ENCODE results near the gene YWHAE. TPM values are rescaled to one million over a fixed set of nuclear protein-coding genes. Genes with fewer than 3 reads are reported as not detected.
"Not testable (repeated sequence)": the region's sequence is repeated elsewhere in the genome, so short reads cannot be mapped to it uniquely, and the experiment has no call there.

Gene YWHAE
- total and polyA plus RNA-seq, 9 donors: 288 to 589 (median 452) TPM

DNA sequence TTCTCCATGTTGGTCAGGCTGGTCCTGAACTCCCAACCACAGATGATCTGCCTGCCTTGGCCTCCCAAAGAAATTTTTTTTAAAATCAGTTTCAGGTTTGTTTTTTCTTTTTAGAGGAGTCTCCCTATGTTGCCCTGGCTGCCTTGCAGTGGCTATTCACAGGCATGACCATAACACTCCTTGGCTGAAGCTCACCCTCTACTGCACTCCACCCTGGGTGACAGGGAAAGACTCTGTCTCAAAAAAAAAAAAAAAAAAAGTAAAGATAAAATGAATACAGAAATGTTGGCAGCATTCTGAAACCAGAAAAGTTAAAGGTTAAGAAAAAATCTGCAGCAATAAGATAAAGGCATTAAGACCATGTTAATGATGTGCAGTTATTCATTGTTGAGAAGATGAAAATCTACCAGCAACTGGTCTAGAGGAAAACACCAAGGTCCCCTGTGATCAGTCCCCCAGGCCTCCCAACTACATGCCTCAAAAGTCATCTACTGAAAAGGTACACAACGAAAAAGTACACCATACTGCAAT is 15.1 kb downstream of the YWHAE start:
- no peak for DNase-seq
- Histone ChIP-seq H3K27ac (no peak overlapping the region), H3K36me3 (no peaks in the 10 kb centered on the region), H3K4me1 (ENCODE audit: insufficient read depth) (peaks cover 36% of the 10 kb centered on the region), H3K27me3 (no peaks in the 10 kb centered on the region), H3K9me3 (no peaks in the 10 kb centered on the region), H3K4me3 (no peak overlapping the region)
- TF ChIP-seq EP300 (IDR thresholded peaks at IDR 0.05) (no peak), POLR2A (IDR thresholded peaks at IDR 0.05) (no peak)
- TF ChIP-seq, protein P1, sequence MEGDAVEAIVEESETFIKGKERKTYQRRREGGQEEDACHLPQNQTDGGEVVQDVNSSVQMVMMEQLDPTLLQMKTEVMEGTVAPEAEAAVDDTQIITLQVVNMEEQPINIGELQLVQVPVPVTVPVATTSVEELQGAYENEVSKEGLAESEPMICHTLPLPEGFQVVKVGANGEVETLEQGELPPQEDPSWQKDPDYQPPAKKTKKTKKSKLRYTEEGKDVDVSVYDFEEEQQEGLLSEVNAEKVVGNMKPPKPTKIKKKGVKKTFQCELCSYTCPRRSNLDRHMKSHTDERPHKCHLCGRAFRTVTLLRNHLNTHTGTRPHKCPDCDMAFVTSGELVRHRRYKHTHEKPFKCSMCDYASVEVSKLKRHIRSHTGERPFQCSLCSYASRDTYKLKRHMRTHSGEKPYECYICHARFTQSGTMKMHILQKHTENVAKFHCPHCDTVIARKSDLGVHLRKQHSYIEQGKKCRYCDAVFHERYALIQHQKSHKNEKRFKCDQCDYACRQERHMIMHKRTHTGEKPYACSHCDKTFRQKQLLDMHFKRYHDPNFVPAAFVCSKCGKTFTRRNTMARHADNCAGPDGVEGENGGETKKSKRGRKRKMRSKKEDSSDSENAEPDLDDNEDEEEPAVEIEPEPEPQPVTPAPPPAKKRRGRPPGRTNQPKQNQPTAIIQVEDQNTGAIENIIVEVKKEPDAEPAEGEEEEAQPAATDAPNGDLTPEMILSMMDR (IDR thresholded peaks at IDR 0.05): no peak
- intact Hi-C loops (cut with DNase I): loop anchor here in 1 of 4 donors (10.0 kb wide), 1 partner anchor 110 kb away; the partner anchor contains the start of gene MYO1C
- WGBS, 3 donors: 0 to 9% (median 6%) methylated on average over 1 of the region's 1 CpG

DNA sequence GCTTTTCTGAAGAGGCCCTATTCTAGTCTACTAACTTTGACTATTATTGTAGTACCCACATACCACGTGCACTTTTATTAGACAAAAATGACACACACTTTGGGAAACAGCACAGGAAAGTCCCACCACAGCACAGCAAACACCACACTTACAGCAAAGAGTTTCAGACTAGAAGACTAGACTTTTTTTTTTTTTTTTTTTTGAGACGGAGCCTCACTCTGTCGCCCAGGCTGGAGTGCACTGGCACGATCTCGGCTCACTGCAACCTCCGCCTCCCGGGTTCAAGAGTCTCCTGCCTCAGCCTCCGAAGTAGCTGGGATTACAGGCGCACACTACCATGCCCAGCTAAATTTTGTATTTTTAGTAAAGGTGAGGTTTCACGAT is 20.1 kb downstream of the YWHAE start:
- Histone ChIP-seq H3K27ac (no peak overlapping the region), H3K4me3 (no peak overlapping the region), H3K4me1 (ENCODE audit: insufficient read depth) (peaks cover 38% of the 10 kb centered on the region), H3K9me3 (no peaks in the 10 kb centered on the region), H3K36me3 (no peaks in the 10 kb centered on the region), H3K27me3 (no peaks in the 10 kb centered on the region)
- WGBS, 3 donors: 46 to 54% (median 51%) methylated on average over 10 of the region's 10 CpGs
- no peak for DNase-seq
- TF ChIP-seq, protein P1 (IDR thresholded peaks at IDR 0.05): no peak
- no peak for TF ChIP-seq EP300 (IDR thresholded peaks at IDR 0.05)
- no peak for TF ChIP-seq POLR2A (IDR thresholded peaks at IDR 0.05)
- intact Hi-C loops (cut with DNase I): loop anchor here in 2 of 4 donors (5.0 to 10.0 kb wide), 2 partner anchors 115 to 132 kb away; partner anchors contain the start of gene MYO1C (in 1 of the 2)

DNA sequence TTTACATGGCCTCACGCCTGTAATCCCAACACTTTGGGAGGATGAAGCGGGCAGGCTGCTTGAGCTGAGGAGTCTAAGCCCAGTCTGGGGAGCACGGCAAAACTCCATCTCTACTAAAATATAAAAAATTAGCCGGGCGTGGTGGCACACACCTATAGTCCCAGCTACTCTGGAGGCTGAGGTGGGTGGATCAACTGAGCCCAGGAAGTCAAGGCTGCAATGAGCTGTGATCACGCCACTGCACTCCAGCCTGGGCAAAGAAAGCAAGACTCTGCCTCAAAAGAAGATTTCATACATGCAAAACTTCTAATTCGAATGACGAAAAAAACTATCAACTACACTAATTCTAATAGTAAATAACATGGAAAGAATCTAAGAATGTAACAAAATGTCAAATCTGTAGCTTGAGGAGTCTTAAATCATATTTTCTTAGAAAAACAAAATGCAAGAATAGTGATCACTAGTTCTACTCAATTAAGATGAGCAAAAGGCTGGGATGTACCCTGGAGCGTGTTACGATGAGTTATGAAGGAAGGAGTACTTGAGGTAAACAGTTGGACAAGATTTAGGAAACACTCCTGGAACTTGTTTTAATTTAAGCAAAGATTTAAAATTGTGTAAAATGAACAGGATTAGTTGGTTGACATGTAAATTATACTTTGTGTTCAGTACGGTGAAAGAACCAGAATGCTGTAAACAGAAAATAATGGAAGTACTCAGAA is 20.7 kb downstream of the YWHAE start:
- Histone ChIP-seq H3K36me3 (no peaks in the 10 kb centered on the region), H3K27ac (no peak overlapping the region), H3K9me3 (no peaks in the 10 kb centered on the region), H3K27me3 (no peaks in the 10 kb centered on the region), H3K4me3 (no peak overlapping the region), H3K4me1 (ENCODE audit: insufficient read depth) (peaks cover 40% of the 10 kb centered on the region)
- TF ChIP-seq EP300 (IDR thresholded peaks at IDR 0.05): no peak
- no peak for TF ChIP-seq POLR2A (IDR thresholded peaks at IDR 0.05)
- TF ChIP-seq, protein P1 (IDR thresholded peaks at IDR 0.05): no peak
- WGBS, 3 donors: 55 to 59% (median 56%) methylated on average over 11 of the region's 11 CpGs
- DNase-seq: no peak
- intact Hi-C loops (cut with DNase I): loop anchor here in 1 of 4 donors (5.0 kb wide), 1 partner anchor 133 kb away; no protein-coding TSS in a partner anchor

DNA sequence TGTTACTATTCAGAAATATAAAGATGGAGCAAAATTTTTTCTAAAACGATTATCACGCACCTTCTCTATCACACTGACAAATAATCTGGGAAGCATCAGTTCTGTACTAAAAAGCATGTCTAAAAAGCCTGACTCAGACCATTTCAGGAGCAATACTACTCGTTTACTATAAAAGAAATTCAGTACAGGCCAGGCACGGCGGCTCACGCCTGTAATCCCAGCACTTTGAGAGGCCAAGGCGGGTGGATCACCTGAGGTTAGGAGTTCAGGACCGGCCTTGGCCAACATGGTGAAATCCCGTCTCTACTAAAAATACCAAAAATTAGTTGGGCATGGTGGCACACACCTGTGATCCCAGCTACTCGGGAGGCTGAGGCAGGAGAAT is 21.6 kb downstream of the YWHAE start:
- peaks cover 37% of the 10 kb centered on the region for H3K4me1 ChIP-seq (ENCODE audit: insufficient read depth)
- H3K27ac ChIP-seq, DNase-seq, H3K9me3 ChIP-seq, H3K4me3 ChIP-seq, H3K36me3 ChIP-seq, H3K27me3 ChIP-seq: not testable (repeated sequence)
- intact Hi-C loops (cut with DNase I): loop anchor here in 1 of 4 donors (5.0 kb wide), 1 partner anchor 134 kb away; no protein-coding TSS in a partner anchor
- 53 to 64% (median 56%) methylated on average over 10 of the region's 10 CpGs for WGBS, 3 donors

DNA sequence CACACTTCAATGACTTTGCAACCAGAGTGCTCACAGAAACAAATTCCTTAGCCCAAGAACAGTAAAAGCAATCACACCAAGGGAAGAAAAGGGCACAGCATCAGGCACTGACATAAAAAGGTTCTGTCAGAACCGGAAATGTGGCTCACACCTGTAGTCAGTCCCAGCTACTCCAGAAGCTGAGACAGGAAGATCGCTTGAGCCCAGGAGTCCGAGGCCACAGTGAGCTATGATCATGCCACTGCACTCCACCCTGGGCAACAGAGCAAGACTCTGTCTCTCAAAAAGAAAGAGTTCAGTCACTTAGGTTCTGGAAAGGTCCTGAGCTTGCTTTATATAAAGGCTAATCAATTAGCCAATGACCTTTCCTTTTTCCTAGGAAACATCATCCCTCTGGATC is 22.7 kb downstream of the YWHAE start:
- H3K27ac ChIP-seq: no peak overlapping the region

More for the DNA sequence above, 22.7 kb downstream of the YWHAE start:
- Histone ChIP-seq H3K4me3 (no peak overlapping the region), H3K4me1 (ENCODE audit: insufficient read depth) (peaks cover 29% of the 10 kb centered on the region), H3K27me3 (no peaks in the 10 kb centered on the region), H3K9me3 (no peaks in the 10 kb centered on the region), H3K36me3 (no peaks in the 10 kb centered on the region)
- TF ChIP-seq, protein P1 (IDR thresholded peaks at IDR 0.05): no peak
- TF ChIP-seq POLR2A (IDR thresholded peaks at IDR 0.05): no peak
- no peak for TF ChIP-seq EP300 (IDR thresholded peaks at IDR 0.05)
- 65 to 76% (median 71%) methylated on average over 3 of the region's 3 CpGs for WGBS, 3 donors
- DNase-seq: no peak
- intact Hi-C loops (cut with DNase I): loop anchor here in 1 of 4 donors (5.0 kb wide), 1 partner anchor 135 kb away; no protein-coding TSS in a partner anchor

Data from ovary (tissue), 9 donors.